ENCODE data around the gene EIF2S1. TPM values are rescaled to one million over a fixed set of nuclear protein-coding genes. Genes with fewer than 3 reads are reported as not detected.
A peak's percentile ranks its signal among the peaks of the same experiment; 100 is the strongest.
"Not testable (repeated sequence)": the region's sequence is repeated elsewhere in the genome, so short reads cannot be mapped to it uniquely, and the experiment has no call there.

The EIF2S1 gene
- total RNA-seq = 100 to 1,000 TPM in 1 of 2 donors, 10 to 100 TPM in 1; 95.0 to 198 TPM

GRCh38 chr14:67359775-67360469, at the start of gene EIF2S1, which contains the start of gene ATP6V1D:
Gene EIF2S1, plus strand, starts transcription at chr14:67360328. Its CDS starts 4,440 bp downstream, at chr14:67364768.
Gene ATP6V1D, minus strand, starts transcription at chr14:67359804. Its CDS starts 106 bp downstream, at chr14:67359698.
- no peaks in the 10 kb centered on the region for H3K27me3 Mint-ChIP-seq

DNA sequence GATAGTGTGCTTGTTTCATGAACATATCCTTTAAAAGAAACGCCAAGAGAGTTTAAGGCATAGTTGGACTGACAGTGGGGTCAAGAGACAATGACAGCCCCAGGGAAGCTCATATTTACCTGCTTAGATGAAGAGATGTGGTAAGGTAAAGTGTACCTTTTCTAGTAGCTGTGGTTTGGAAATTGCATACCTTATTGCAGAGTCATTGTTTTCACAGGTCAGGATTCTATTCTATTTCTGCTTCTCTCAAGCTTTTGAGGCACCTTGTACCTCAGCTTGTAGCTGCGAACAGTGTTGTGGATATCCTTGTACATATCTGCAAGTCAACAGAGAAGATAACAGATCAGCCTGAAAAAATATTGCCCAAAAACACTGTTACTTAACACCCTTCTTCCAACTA, 48.3 kb upstream of the EIF2S1 start:
- ATAC-seq (replicated peaks) = no peak
- Mint-ChIP-seq H3K4me1 (no peaks in the 10 kb centered on the region), H3K36me3 (ENCODE audit: low read depth) (peaks cover 40% of the 10 kb centered on the region), H3K27me3 (no peaks in the 10 kb centered on the region), H3K27ac (no peak overlapping the region), H3K4me3 (no peak overlapping the region), H3K9me3 (no peaks in the 10 kb centered on the region)

More at GRCh38 chr14:67359775-67360469, at the start of gene EIF2S1, which contains the start of gene ATP6V1D:
- H3K4me1 Mint-ChIP-seq = peaks cover 22% of the 10 kb centered on the region
- no peaks in the 10 kb centered on the region for H3K9me3 Mint-ChIP-seq
- peak within 1 kb of the TSS; percentile 93 for H3K4me3 Mint-ChIP-seq
- H3K36me3 Mint-ChIP-seq (ENCODE audit: low read depth) = peaks cover 55% of the 10 kb centered on the region
- H3K27ac Mint-ChIP-seq = peak within 1 kb of the TSS; percentile 98
- peak; percentile 91 for ATAC-seq (replicated peaks)

GRCh38 chr14:67313153-67313552, 47.0 kb upstream of the EIF2S1 start:
- Mint-ChIP-seq H3K9me3 (no peaks in the 10 kb centered on the region), H3K36me3 (ENCODE audit: low read depth) (peaks cover 39% of the 10 kb centered on the region), H3K27me3 (no peaks in the 10 kb centered on the region), H3K4me1 (no peaks in the 10 kb centered on the region), H3K27ac (no peak overlapping the region), H3K4me3 (no peak overlapping the region)
- no peak for ATAC-seq (replicated peaks)

DNA sequence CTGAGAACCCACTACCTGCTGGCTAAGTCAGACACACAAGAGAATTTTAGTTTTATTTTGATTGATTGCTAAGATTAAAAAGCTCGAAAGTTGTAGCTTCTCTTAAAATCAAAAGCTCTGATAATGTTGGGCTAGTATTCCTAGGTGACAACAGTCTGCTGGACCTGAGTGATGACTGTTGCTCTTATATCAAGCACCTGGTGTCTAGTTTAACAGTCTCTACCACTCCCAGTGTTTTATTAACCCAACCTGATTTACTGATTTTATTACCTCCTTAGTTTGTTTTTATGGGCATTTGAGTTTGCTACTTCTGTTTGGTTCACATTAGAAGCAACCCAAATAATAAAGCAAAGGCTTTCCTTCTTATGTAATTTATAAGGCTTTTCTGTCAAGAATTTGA, 42.3 kb upstream of the EIF2S1 start:
- Mint-ChIP-seq H3K27me3 (no peaks in the 10 kb centered on the region), H3K27ac (no peak overlapping the region), H3K4me1 (no peaks in the 10 kb centered on the region), H3K36me3 (ENCODE audit: low read depth) (peaks cover 40% of the 10 kb centered on the region), H3K4me3 (no peak overlapping the region), H3K9me3 (no peaks in the 10 kb centered on the region)
- no peak for ATAC-seq (replicated peaks)

GRCh38 chr14:67319142-67319541, 41.0 kb upstream of the EIF2S1 start:
- H3K4me1 Mint-ChIP-seq = no peaks in the 10 kb centered on the region
- no peaks in the 10 kb centered on the region for H3K27me3 Mint-ChIP-seq
- no peak overlapping the region for H3K27ac Mint-ChIP-seq
- H3K36me3 Mint-ChIP-seq (ENCODE audit: low read depth) = peaks cover 41% of the 10 kb centered on the region
- no peak overlapping the region for H3K4me3 Mint-ChIP-seq
- ATAC-seq (replicated peaks) = no peak
- no peaks in the 10 kb centered on the region for H3K9me3 Mint-ChIP-seq

GRCh38 chr14:67329666-67330065, 30.5 kb upstream of the EIF2S1 start:
- not testable (repeated sequence) for H3K4me3 Mint-ChIP-seq; H3K27ac Mint-ChIP-seq; ATAC-seq (replicated peaks); H3K27me3 Mint-ChIP-seq; H3K4me1 Mint-ChIP-seq; H3K9me3 Mint-ChIP-seq
- H3K36me3 Mint-ChIP-seq (ENCODE audit: low read depth) = peaks cover 85% of the 10 kb centered on the region

- H3K36me3 Mint-ChIP-seq (ENCODE audit: low read depth) = peaks cover 92% of the 10 kb centered on the region
- no peaks in the 10 kb centered on the region for H3K4me1 Mint-ChIP-seq
- H3K27me3 Mint-ChIP-seq = no peaks in the 10 kb centered on the region
- H3K4me3 Mint-ChIP-seq = no peak overlapping the region
- no peak for ATAC-seq (replicated peaks)
- H3K9me3 Mint-ChIP-seq = no peaks in the 10 kb centered on the region
- H3K27ac Mint-ChIP-seq = no peak overlapping the region
Observed at GRCh38 chr14:67331368-67332125, 28.6 kb upstream of the EIF2S1 start.

DNA sequence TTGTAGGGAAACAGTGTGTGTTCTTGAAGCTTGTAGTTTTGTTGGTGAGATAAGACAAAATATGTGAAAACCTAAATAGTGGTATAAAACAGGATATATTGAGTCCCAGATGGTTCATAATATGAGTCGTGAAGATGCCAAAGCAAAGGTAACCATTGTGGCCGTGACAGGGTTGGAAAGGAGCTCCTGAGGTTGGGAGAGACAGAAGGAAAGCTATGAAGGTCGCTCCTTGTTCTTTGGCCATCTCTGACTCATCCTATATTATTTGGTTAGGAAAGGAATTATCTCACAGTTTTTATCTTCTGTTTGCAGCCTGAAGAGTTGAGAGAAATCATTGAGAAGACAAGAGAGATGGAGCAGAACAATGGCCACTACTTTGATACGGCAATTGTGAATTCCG, 27.7 kb upstream of the EIF2S1 start:
- peaks cover 92% of the 10 kb centered on the region for H3K36me3 Mint-ChIP-seq (ENCODE audit: low read depth)
- ATAC-seq (replicated peaks) = no peak
- no peak overlapping the region for H3K4me3 Mint-ChIP-seq
- no peaks in the 10 kb centered on the region for H3K4me1 Mint-ChIP-seq
- H3K27me3 Mint-ChIP-seq = no peaks in the 10 kb centered on the region
- no peaks in the 10 kb centered on the region for H3K9me3 Mint-ChIP-seq
- no peak overlapping the region for H3K27ac Mint-ChIP-seq

DNA sequence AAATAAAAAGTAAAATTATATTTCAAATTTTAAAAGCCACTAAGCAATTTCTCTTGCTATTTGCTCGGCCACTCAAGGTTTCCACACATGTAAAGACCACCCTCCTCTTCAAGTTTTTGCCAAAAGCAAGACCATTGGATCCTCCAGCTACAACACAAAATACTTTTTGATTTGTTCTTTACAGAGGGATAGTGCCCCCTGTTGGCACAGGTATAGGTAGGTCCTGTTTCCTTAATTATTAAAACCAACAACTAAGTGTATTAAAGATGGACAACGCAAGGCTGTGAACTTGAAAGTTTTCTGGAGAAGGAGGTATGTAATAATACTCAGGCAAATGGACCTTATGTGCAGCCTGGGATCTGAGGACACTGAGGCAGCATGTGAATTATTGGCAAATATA, 24.3 kb upstream of the EIF2S1 start:
- no peak overlapping the region for H3K4me3 Mint-ChIP-seq
- no peaks in the 10 kb centered on the region for H3K27me3 Mint-ChIP-seq
- no peaks in the 10 kb centered on the region for H3K9me3 Mint-ChIP-seq
- H3K27ac Mint-ChIP-seq = no peak overlapping the region
- H3K36me3 Mint-ChIP-seq (ENCODE audit: low read depth) = peaks cover 97% of the 10 kb centered on the region
- ATAC-seq (replicated peaks) = no peak
- H3K4me1 Mint-ChIP-seq = no peaks in the 10 kb centered on the region

DNA sequence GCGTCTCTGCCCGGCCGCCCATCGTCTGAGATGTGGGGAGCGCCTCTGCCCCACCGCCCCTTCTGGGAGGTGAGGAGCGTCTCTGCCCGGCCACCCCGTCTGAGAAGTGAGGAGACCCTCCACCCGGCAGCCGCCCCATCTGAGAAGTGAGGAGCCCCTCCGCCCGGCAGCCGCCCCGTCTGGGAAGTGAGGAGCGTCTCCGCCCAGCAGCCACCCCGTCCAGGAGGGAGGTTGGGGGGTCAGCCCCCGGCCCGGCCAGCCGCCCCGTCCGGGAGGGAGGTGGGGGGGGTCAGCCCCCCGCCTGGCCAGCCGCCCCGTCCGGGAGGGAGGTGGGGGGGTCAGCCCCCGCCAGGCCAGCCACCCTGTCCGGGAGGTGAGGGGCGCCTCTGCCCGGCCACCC, 18.9 kb upstream of the EIF2S1 start:
- not testable (repeated sequence) for H3K4me1 Mint-ChIP-seq; ATAC-seq (replicated peaks); H3K27ac Mint-ChIP-seq; H3K9me3 Mint-ChIP-seq; H3K4me3 Mint-ChIP-seq; H3K27me3 Mint-ChIP-seq
- H3K36me3 Mint-ChIP-seq (ENCODE audit: low read depth) = peaks cover 73% of the 10 kb centered on the region

DNA sequence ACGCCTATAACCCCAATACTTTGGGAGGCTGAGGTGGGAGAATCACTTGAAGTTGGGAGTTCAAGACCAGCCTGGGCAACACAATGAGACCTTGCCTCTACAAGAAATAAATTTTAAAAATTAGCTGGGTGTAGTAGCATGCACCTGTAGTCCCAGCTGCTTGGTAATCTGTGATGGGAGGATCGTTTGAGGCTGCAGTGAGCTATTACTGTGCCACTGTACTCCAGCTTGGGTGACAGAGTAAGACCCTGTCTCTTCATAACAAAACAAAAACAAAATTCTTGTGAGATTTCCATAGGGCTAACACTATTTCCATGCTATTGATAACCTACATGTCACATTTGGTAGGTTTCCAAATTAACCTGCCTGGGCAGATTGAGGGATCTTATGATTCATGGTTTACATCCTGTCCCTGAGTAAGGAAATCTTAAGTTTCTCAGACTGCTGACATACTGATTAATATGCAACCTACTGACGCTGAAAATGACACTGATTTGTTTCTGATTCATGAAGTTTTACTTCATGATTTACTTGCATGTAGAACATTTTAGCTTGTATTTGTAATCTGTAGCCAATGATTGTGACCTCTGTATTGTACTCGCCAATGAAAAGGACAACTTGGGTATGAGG, 16.4 kb upstream of the EIF2S1 start:
- H3K4me3 Mint-ChIP-seq = no peak overlapping the region
- peak; percentile 93 for ATAC-seq (replicated peaks)
- H3K9me3 Mint-ChIP-seq = no peaks in the 10 kb centered on the region
- H3K27me3 Mint-ChIP-seq = no peaks in the 10 kb centered on the region
- peak overlapping the region; percentile 65 for H3K27ac Mint-ChIP-seq
- H3K4me1 Mint-ChIP-seq = peaks cover 4% of the 10 kb centered on the region
- peaks cover 72% of the 10 kb centered on the region for H3K36me3 Mint-ChIP-seq (ENCODE audit: low read depth)

GRCh38 chr14:67345583-67345982, 14.5 kb upstream of the EIF2S1 start:
- Mint-ChIP-seq H3K4me3 (no peak overlapping the region), H3K9me3 (no peaks in the 10 kb centered on the region), H3K27ac (no peak overlapping the region), H3K36me3 (ENCODE audit: low read depth) (peaks cover 73% of the 10 kb centered on the region), H3K27me3 (no peaks in the 10 kb centered on the region), H3K4me1 (peaks cover 4% of the 10 kb centered on the region)
- no peak for ATAC-seq (replicated peaks)

DNA sequence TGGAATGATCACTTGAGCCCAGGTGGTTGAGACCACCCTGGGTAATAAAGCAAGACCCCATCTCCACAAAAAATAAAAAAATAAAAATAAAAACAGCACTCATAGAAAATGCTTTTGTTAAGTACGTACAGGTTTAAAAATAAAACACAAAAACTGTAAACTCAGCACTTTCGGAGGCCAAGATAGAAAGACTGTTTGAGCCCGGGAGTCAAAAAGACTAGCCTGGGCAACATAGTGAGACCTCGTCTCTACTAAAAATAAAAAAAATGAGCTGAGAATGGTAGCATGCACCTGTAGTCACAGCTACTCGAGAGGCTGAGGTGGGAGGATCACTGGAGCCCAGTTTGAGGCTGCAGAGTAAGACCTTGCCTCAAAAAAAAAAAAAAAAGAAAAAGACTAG, 8.1 kb upstream of the EIF2S1 start:
- Mint-ChIP-seq H3K27ac (no peak overlapping the region), H3K27me3 (no peaks in the 10 kb centered on the region), H3K4me3 (no peak overlapping the region), H3K4me1 (no peaks in the 10 kb centered on the region), H3K9me3 (no peaks in the 10 kb centered on the region), H3K36me3 (ENCODE audit: low read depth) (peaks cover 62% of the 10 kb centered on the region)
- ATAC-seq (replicated peaks) = no peak

- H3K9me3 Mint-ChIP-seq = no peaks in the 10 kb centered on the region
- ATAC-seq (replicated peaks) = no peak
- H3K4me1 Mint-ChIP-seq = peaks cover 7% of the 10 kb centered on the region
- H3K27me3 Mint-ChIP-seq = no peaks in the 10 kb centered on the region
- H3K4me3 Mint-ChIP-seq = peak overlapping the region; percentile 93
- H3K36me3 Mint-ChIP-seq (ENCODE audit: low read depth) = peaks cover 39% of the 10 kb centered on the region
- H3K27ac Mint-ChIP-seq = peak overlapping the region; percentile 98
Observed at GRCh38 chr14:67357186-67357968, 2.8 kb upstream of the EIF2S1 start.
